Loucy (cell line): ENCODE measurements around the gene RAPGEF2.

ENCODE experiments used
- H2AFZ ChIP-seq: fragments of 200-600 bp; sonication (generic); 2 replicates; pipeline ENCODE4 v1.6.0; 2016; ENCODE audit warnings: antibody characterized with exemption, mild to moderate bottlenecking, low read length, moderate library complexity
- H3F3A ChIP-seq: fragments of 200-600 bp; 2 replicates; pipeline ENCODE4 v1.6.0; 2016; ENCODE audit warnings: antibody characterized with exemption, low read depth, mild to moderate bottlenecking
- H3K27me3 ChIP-seq: fragments of 200-600 bp; sonication (generic); 2 replicates; pipeline ENCODE4 v1.6.1; 2014; ENCODE audit warnings: low read length, mild to moderate bottlenecking; ENCODE audit not compliant: insufficient read depth, poor library complexity, severe bottlenecking
- H3K36me3 ChIP-seq: fragments of 200-600 bp; sonication (generic); 2 replicates; pipeline ENCODE4 v1.6.1; 2016; ENCODE audit warnings: low read length; ENCODE audit not compliant: insufficient read depth
- H3K4me1 ChIP-seq: fragments of 200-600 bp; sonication (generic); 2 replicates; pipeline ENCODE4 v1.5.1; 2014; ENCODE audit warnings: low read length, mild to moderate bottlenecking; ENCODE audit not compliant: insufficient read depth, poor library complexity, severe bottlenecking
- H3K4me2 ChIP-seq: fragments of 200-600 bp; sonication (generic); 2 replicates; pipeline ENCODE4 v1.6.0; 2014; ENCODE audit warnings: antibody characterized with exemption, low read length, low read depth, mild to moderate bottlenecking; ENCODE audit not compliant: poor library complexity, severe bottlenecking
- H3K4me3 ChIP-seq: fragments of 200-600 bp; sonication (generic); 2 replicates; pipeline ENCODE4 v1.5.1; 2014; ENCODE audit warnings: low read length, mild to moderate bottlenecking, mixed read lengths; ENCODE audit not compliant: poor library complexity, severe bottlenecking
- H3K79me2 ChIP-seq: fragments of 200-600 bp; sonication (generic); 2 replicates; pipeline ENCODE4 v1.6.1; 2014; ENCODE audit warnings: low read length; ENCODE audit not compliant: insufficient read depth
- H3K9ac ChIP-seq: fragments of 200-600 bp; sonication (generic); 2 replicates; pipeline ENCODE4 v1.6.0; 2014; ENCODE audit warnings: mild to moderate bottlenecking, low read depth, low read length, moderate library complexity; ENCODE audit not compliant: poor library complexity, severe bottlenecking
- H3K9me2 ChIP-seq: fragments of 200-600 bp; sonication (generic); replicated peaks from 2 replicates; pipeline ENCODE4 v1.6.1; 2016; ENCODE audit warnings: low read depth, low read length, mixed read lengths
- H3K9me3 ChIP-seq: fragments of 200-600 bp; sonication (generic); 2 replicates; pipeline ENCODE4 v1.6.1; 2014; ENCODE audit warnings: mild to moderate bottlenecking, antibody characterized with exemption, low read length, low read depth; ENCODE audit not compliant: insufficient read depth
- H4K20me1 ChIP-seq: fragments of 200-600 bp; sonication (generic); 2 replicates; pipeline ENCODE4 v1.6.0; 2014; ENCODE audit warnings: antibody characterized with exemption, low read length, mild to moderate bottlenecking; ENCODE audit not compliant: insufficient read depth, poor library complexity, severe bottlenecking
- EZH2phosphoT487 ChIP-seq: fragments of 200-600 bp; IDR thresholded peaks from 2 replicates; pipeline ENCODE4 v1.6.1; 2018; ENCODE audit warnings: antibody characterized with exemption, mild to moderate bottlenecking, moderate library complexity, borderline replicate concordance
- TF ChIP-seq, protein P1 (sequence below): fragments of 200-600 bp; sonication (generic); conservative IDR thresholded peaks from 2 replicates; pipeline ENCODE4 v1.5.1; 2014; ENCODE audit warnings: mild to moderate bottlenecking, antibody characterized with exemption, low read length

Gene RAPGEF2

GRCh38 chr4:159126716-159127115 lies 23.8 kb downstream of the RAPGEF2 start:
- TF ChIP-seq EZH2phosphoT487: no peak
- TF ChIP-seq, protein P1, sequence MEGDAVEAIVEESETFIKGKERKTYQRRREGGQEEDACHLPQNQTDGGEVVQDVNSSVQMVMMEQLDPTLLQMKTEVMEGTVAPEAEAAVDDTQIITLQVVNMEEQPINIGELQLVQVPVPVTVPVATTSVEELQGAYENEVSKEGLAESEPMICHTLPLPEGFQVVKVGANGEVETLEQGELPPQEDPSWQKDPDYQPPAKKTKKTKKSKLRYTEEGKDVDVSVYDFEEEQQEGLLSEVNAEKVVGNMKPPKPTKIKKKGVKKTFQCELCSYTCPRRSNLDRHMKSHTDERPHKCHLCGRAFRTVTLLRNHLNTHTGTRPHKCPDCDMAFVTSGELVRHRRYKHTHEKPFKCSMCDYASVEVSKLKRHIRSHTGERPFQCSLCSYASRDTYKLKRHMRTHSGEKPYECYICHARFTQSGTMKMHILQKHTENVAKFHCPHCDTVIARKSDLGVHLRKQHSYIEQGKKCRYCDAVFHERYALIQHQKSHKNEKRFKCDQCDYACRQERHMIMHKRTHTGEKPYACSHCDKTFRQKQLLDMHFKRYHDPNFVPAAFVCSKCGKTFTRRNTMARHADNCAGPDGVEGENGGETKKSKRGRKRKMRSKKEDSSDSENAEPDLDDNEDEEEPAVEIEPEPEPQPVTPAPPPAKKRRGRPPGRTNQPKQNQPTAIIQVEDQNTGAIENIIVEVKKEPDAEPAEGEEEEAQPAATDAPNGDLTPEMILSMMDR: no peak

DNA sequence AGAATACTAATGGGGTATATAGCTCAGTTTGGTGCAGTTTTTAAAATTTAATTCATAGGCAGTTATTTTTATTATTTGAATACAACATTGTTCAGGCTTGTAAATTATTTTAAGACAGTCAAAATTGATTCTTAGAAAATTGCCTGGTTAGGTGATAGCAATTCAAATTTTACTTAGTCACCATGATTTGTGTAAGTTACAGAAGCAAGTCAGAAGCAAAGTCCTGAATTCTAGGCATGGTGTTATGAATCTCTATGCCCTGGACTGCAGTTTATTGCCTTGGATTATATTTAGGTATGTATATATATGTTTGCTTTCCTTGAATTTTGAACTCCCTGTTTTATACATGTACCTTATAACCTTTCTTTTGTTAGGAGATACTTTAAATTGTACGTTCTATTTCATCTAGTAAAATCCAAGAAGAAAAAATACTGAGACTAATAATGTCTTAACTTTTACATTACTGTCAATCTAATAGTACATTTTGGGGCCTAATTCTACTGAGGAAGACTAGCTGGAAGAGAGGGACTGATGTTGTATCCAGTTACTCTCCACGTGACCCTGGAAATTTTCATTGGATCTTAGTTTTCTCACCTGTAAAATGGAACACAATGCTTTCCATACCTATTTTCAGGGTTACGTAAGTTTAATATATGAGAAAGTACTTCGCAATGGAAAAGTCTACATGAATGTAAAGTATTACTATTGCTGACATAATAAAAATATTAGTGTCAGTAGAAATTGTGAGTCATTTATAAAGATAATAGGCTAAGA lies 25.1 kb downstream of the RAPGEF2 start:
- Histone ChIP-seq H3K4me1 (peaks cover 28% of the 10 kb centered on the region), H3K79me2 (peaks cover 93% of the 10 kb centered on the region), H3K9ac (no peak overlapping the region), H3K9me2 (no peaks in the 10 kb centered on the region), H2AFZ (no peak overlapping the region), H3K36me3 (no peaks in the 10 kb centered on the region), H3K9me3 (no peaks in the 10 kb centered on the region), H3F3A (no peaks in the 10 kb centered on the region), H4K20me1 (peaks cover 49% of the 10 kb centered on the region), H3K27me3 (no peaks in the 10 kb centered on the region), H3K4me3 (no peak overlapping the region), H3K4me2 (no peak overlapping the region)
- TF ChIP-seq, protein P1: no peak
- no peak for TF ChIP-seq EZH2phosphoT487

More at GRCh38 chr4:159126716-159127115, 23.8 kb downstream of the RAPGEF2 start:
- Histone ChIP-seq H3K4me1 (peaks cover 23% of the 10 kb centered on the region), H3K4me2 (no peak overlapping the region), H3K36me3 (no peaks in the 10 kb centered on the region), H3K79me2 (peaks cover 92% of the 10 kb centered on the region), H2AFZ (no peak overlapping the region), H3K9me2 (no peaks in the 10 kb centered on the region), H3K9me3 (no peaks in the 10 kb centered on the region), H3K9ac (no peak overlapping the region), H4K20me1 (peaks cover 46% of the 10 kb centered on the region), H3K4me3 (no peak overlapping the region), H3K27me3 (no peaks in the 10 kb centered on the region), H3F3A (no peaks in the 10 kb centered on the region)

DNA sequence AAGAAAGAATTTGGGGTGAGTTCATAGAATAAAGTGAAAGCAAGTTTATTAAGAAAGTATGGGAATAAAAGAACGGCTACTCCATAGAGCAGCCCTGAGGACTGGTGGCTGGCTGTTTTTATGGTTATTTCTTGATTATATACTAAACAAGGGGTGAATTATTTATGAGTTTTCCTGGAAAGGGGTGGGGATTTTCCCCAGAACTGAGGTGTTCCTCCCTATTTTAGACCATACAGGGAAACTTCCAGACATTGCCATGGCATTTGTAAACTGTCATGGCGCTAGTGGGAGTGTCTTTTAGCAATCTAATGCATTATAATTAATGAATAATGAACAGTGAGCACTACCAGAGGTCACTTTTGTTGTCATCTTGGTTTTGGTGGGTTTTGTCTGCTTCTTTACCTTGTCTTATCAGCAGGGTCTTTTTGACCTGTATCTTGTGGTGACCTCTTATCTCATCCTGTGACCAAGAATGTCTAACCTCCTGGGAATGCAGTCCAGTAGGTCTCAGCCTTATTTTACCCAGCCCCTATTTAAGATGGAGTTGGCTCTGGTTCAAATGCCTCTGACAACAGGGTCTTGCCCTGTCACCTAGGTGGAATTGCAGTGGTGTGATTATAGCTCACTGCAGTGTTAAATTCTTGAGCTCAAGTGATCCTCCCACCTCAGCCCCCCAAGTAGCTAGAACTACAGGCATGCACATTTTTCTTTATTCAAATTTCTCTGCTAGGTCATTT lies 27.1 kb downstream of the RAPGEF2 start:
- Histone ChIP-seq H3K4me1 (peaks cover 23% of the 10 kb centered on the region), H3K9me3 (no peaks in the 10 kb centered on the region), H3F3A (no peaks in the 10 kb centered on the region), H4K20me1 (peaks cover 47% of the 10 kb centered on the region), H3K36me3 (no peaks in the 10 kb centered on the region), H3K27me3 (no peaks in the 10 kb centered on the region), H3K79me2 (peaks cover 87% of the 10 kb centered on the region), H3K4me3 (no peak overlapping the region), H3K4me2 (no peak overlapping the region), H2AFZ (no peak overlapping the region), H3K9me2 (no peaks in the 10 kb centered on the region), H3K9ac (no peak overlapping the region)
- TF ChIP-seq, protein P1: no peak
- no peak for TF ChIP-seq EZH2phosphoT487
